ENCODE data around the gene OR10A5.

OR10A5 gene

GRCh38 chr11:6824136-6824823, 21.2 kb upstream of the OR10A5 start:
- POLR2A ChIA-PET: no interaction called here
- 94% methylated on average over 2 of the region's 5 CpGs for WGBS (ENCODE audit: insufficient coverage)
- no peaks in the 10 kb centered on the region for H3K4me1 ChIP-seq (ENCODE audit: control extremely low read depth in 1 of 4, control insufficient read depth in 4 of 4, insufficient read depth in 4 of 4, low read length in 3 of 4)
- H3K36me3 ChIP-seq (ENCODE audit: control insufficient read depth in 4 of 4, insufficient read depth in 4 of 4, low read length in 3 of 4): no peaks in the 10 kb centered on the region
- H3K9me3 ChIP-seq (ENCODE audit: control extremely low read depth in 1 of 5, control insufficient read depth in 4 of 5, insufficient read depth in 2 of 5, low read depth in 1 of 5, low read length in 4 of 5): peaks cover 0 to 5% (median under 1%) of the 10 kb centered on the region in 5 experiments
- DNase-seq: no peak
- H3K27ac ChIP-seq (ENCODE audit: insufficient read depth in 1 of 2, low read depth in 1 of 2, low read length in 2 of 2, poor library complexity in 1 of 2, severe bottlenecking in 2 of 2): no peak overlapping the region
- H3K4me3 ChIP-seq (ENCODE audit: control insufficient read depth in 1 of 7, extremely low read depth in 1 of 7, insufficient read depth in 4 of 7, low read depth in 2 of 7, low read length in 6 of 7): no peak overlapping the region
- CTCF ChIA-PET: interaction anchor here (1.5 to 1.9 kb wide), 2 partner anchors 10 to 12 kb away, joined by 5 to 6 read pairs; no protein-coding TSS in a partner anchor
- peaks cover 0 to 2% (median 0%) of the 10 kb centered on the region in 5 experiments for H3K27me3 ChIP-seq (replicated peaks in 2 of 5; ENCODE audit: control insufficient read depth in 4 of 5, insufficient read depth in 5 of 5, low read length in 4 of 5)

GRCh38 chr11:6825231-6825744, 20.2 kb upstream of the OR10A5 start:
- DNase-seq: no peak
- peaks cover 0 to 2% (median 0%) of the 10 kb centered on the region in 5 experiments for H3K27me3 ChIP-seq (replicated peaks in 2 of 5; ENCODE audit: control insufficient read depth in 4 of 5, insufficient read depth in 5 of 5, low read length in 4 of 5)
- POLR2A ChIA-PET: no interaction called here
- H3K9me3 ChIP-seq (ENCODE audit: control extremely low read depth in 1 of 5, control insufficient read depth in 4 of 5, insufficient read depth in 2 of 5, low read depth in 1 of 5, low read length in 4 of 5): peaks cover 0 to 2% (median 0%) of the 10 kb centered on the region in 5 experiments
- 100% methylated on average over 6 of the region's 7 CpGs for WGBS (ENCODE audit: insufficient coverage)
- H3K4me1 ChIP-seq (ENCODE audit: control extremely low read depth in 1 of 4, control insufficient read depth in 4 of 4, insufficient read depth in 4 of 4, low read length in 3 of 4): no peaks in the 10 kb centered on the region
- no peaks in the 10 kb centered on the region for H3K36me3 ChIP-seq (ENCODE audit: control insufficient read depth in 4 of 4, insufficient read depth in 4 of 4, low read length in 3 of 4)
- no peak overlapping the region for H3K4me3 ChIP-seq (ENCODE audit: control insufficient read depth in 1 of 7, extremely low read depth in 1 of 7, insufficient read depth in 4 of 7, low read depth in 2 of 7, low read length in 6 of 7)
- no peak overlapping the region for H3K27ac ChIP-seq (ENCODE audit: insufficient read depth in 1 of 2, low read depth in 1 of 2, low read length in 2 of 2, poor library complexity in 1 of 2, severe bottlenecking in 2 of 2)
- CTCF ChIA-PET: interaction anchor here (1.5 to 1.9 kb wide), 2 partner anchors 9 to 13 kb away, joined by 5 to 6 read pairs; no protein-coding TSS in a partner anchor

- 100% methylated on average over 1 of the region's 1 CpG for WGBS (ENCODE audit: insufficient coverage)
- ChIA-PET POLR2A (no interaction called here), CTCF (no interaction called here)
- Histone ChIP-seq H3K27ac (ENCODE audit: insufficient read depth in 1 of 2, low read depth in 1 of 2, low read length in 2 of 2, poor library complexity in 1 of 2, severe bottlenecking in 2 of 2) (no peak overlapping the region), H3K4me1 (ENCODE audit: control extremely low read depth in 1 of 4, control insufficient read depth in 4 of 4, insufficient read depth in 4 of 4, low read length in 3 of 4) (no peaks in the 10 kb centered on the region), H3K9me3 (ENCODE audit: control extremely low read depth in 1 of 5, control insufficient read depth in 4 of 5, insufficient read depth in 2 of 5, low read depth in 1 of 5, low read length in 4 of 5) (no peaks in the 10 kb centered on the region), H3K4me3 (ENCODE audit: control insufficient read depth in 1 of 7, extremely low read depth in 1 of 7, insufficient read depth in 4 of 7, low read depth in 2 of 7, low read length in 6 of 7) (no peak overlapping the region), H3K27me3 (replicated peaks in 2 of 5; ENCODE audit: control insufficient read depth in 4 of 5, insufficient read depth in 5 of 5, low read length in 4 of 5) (no peaks in the 10 kb centered on the region), H3K36me3 (ENCODE audit: control insufficient read depth in 4 of 4, insufficient read depth in 4 of 4, low read length in 3 of 4) (no peaks in the 10 kb centered on the region)
- DNase-seq: no peak
These were observed 17.4 kb upstream of the OR10A5 start for GRCh38 chr11:6828103-6828502.

GRCh38 chr11:6833356-6833755, 12.1 kb upstream of the OR10A5 start:
- ChIA-PET POLR2A (no interaction called here), CTCF (interaction anchor here (0.9 to 1.5 kb wide), 3 partner anchors 9 to 27 kb away, joined by 3 to 5 read pairs (median 3); no protein-coding TSS in a partner anchor)
- WGBS (ENCODE audit: insufficient coverage): 100% methylated on average over 3 of the region's 6 CpGs
- DNase-seq: no peak
- Histone ChIP-seq H3K27ac (ENCODE audit: insufficient read depth in 1 of 2, low read depth in 1 of 2, low read length in 2 of 2, poor library complexity in 1 of 2, severe bottlenecking in 2 of 2) (no peak overlapping the region), H3K27me3 (replicated peaks in 2 of 5; ENCODE audit: control insufficient read depth in 4 of 5, insufficient read depth in 5 of 5, low read length in 4 of 5) (no peaks in the 10 kb centered on the region), H3K4me1 (ENCODE audit: control extremely low read depth in 1 of 4, control insufficient read depth in 4 of 4, insufficient read depth in 4 of 4, low read length in 3 of 4) (no peaks in the 10 kb centered on the region), H3K4me3 (ENCODE audit: control insufficient read depth in 1 of 7, extremely low read depth in 1 of 7, insufficient read depth in 4 of 7, low read depth in 2 of 7, low read length in 6 of 7) (no peak overlapping the region), H3K9me3 (ENCODE audit: control extremely low read depth in 1 of 5, control insufficient read depth in 4 of 5, insufficient read depth in 2 of 5, low read depth in 1 of 5, low read length in 4 of 5) (no peaks in the 10 kb centered on the region), H3K36me3 (ENCODE audit: control insufficient read depth in 4 of 4, insufficient read depth in 4 of 4, low read length in 3 of 4) (no peaks in the 10 kb centered on the region)

- H3K4me1 ChIP-seq (ENCODE audit: control extremely low read depth in 1 of 4, control insufficient read depth in 4 of 4, insufficient read depth in 4 of 4, low read length in 3 of 4): no peaks in the 10 kb centered on the region
- no peaks in the 10 kb centered on the region for H3K9me3 ChIP-seq (ENCODE audit: control extremely low read depth in 1 of 5, control insufficient read depth in 4 of 5, insufficient read depth in 2 of 5, low read depth in 1 of 5, low read length in 4 of 5)
- ChIA-PET POLR2A (interaction anchor here (0.6 kb wide), 1 partner anchor 621 kb away, joined by 3 read pairs; no protein-coding TSS in a partner anchor), CTCF (interaction anchor here (0.9 to 1.5 kb wide), 3 partner anchors 10 to 28 kb away, joined by 3 to 5 read pairs (median 3); no protein-coding TSS in a partner anchor)
- H3K4me3 ChIP-seq (ENCODE audit: control insufficient read depth in 1 of 7, extremely low read depth in 1 of 7, insufficient read depth in 4 of 7, low read depth in 2 of 7, low read length in 6 of 7): no peak overlapping the region
- no peaks in the 10 kb centered on the region for H3K36me3 ChIP-seq (ENCODE audit: control insufficient read depth in 4 of 4, insufficient read depth in 4 of 4, low read length in 3 of 4)
- H3K27ac ChIP-seq (ENCODE audit: insufficient read depth in 1 of 2, low read depth in 1 of 2, low read length in 2 of 2, poor library complexity in 1 of 2, severe bottlenecking in 2 of 2): no peak overlapping the region
- no peaks in the 10 kb centered on the region for H3K27me3 ChIP-seq (replicated peaks in 2 of 5; ENCODE audit: control insufficient read depth in 4 of 5, insufficient read depth in 5 of 5, low read length in 4 of 5)
- no CpG with 5 or more reads among the region's 1 CpG for WGBS (ENCODE audit: insufficient coverage)
- no peak for DNase-seq
These were observed 11.5 kb upstream of the OR10A5 start for GRCh38 chr11:6834021-6834420.

GRCh38 chr11:6841694-6842093, 3.8 kb upstream of the OR10A5 start:
- H3K27ac ChIP-seq (ENCODE audit: insufficient read depth in 1 of 2, low read depth in 1 of 2, low read length in 2 of 2, poor library complexity in 1 of 2, severe bottlenecking in 2 of 2): no peak overlapping the region

GRCh38 chr11:6843670-6844069, 1.8 kb upstream of the OR10A5 start:
- no peak overlapping the region for H3K4me3 ChIP-seq (ENCODE audit: control insufficient read depth in 1 of 7, extremely low read depth in 1 of 7, insufficient read depth in 4 of 7, low read depth in 2 of 7, low read length in 6 of 7)
- CTCF ChIA-PET: no interaction called here
- WGBS (ENCODE audit: insufficient coverage): 97% methylated on average over 2 of the region's 2 CpGs

More at GRCh38 chr11:6841694-6842093, 3.8 kb upstream of the OR10A5 start:
- POLR2A ChIA-PET: no interaction called here
- Histone ChIP-seq H3K4me1 (ENCODE audit: control extremely low read depth in 1 of 4, control insufficient read depth in 4 of 4, insufficient read depth in 4 of 4, low read length in 3 of 4) (no peaks in the 10 kb centered on the region), H3K27me3 (replicated peaks in 2 of 5; ENCODE audit: control insufficient read depth in 4 of 5, insufficient read depth in 5 of 5, low read length in 4 of 5) (no peaks in the 10 kb centered on the region), H3K9me3 (ENCODE audit: control extremely low read depth in 1 of 5, control insufficient read depth in 4 of 5, insufficient read depth in 2 of 5, low read depth in 1 of 5, low read length in 4 of 5) (peaks cover 0 to 4% (median 0%) of the 10 kb centered on the region in 5 experiments), H3K36me3 (ENCODE audit: control insufficient read depth in 4 of 4, insufficient read depth in 4 of 4, low read length in 3 of 4) (no peaks in the 10 kb centered on the region), H3K4me3 (ENCODE audit: control insufficient read depth in 1 of 7, extremely low read depth in 1 of 7, insufficient read depth in 4 of 7, low read depth in 2 of 7, low read length in 6 of 7) (no peak overlapping the region)
- CTCF ChIA-PET: no interaction called here
- DNase-seq: no peak

More at GRCh38 chr11:6843670-6844069, 1.8 kb upstream of the OR10A5 start:
- Histone ChIP-seq H3K4me1 (ENCODE audit: control extremely low read depth in 1 of 4, control insufficient read depth in 4 of 4, insufficient read depth in 4 of 4, low read length in 3 of 4) (no peaks in the 10 kb centered on the region), H3K27me3 (replicated peaks in 2 of 5; ENCODE audit: control insufficient read depth in 4 of 5, insufficient read depth in 5 of 5, low read length in 4 of 5) (no peaks in the 10 kb centered on the region), H3K36me3 (ENCODE audit: control insufficient read depth in 4 of 4, insufficient read depth in 4 of 4, low read length in 3 of 4) (no peaks in the 10 kb centered on the region), H3K27ac (ENCODE audit: insufficient read depth in 1 of 2, low read depth in 1 of 2, low read length in 2 of 2, poor library complexity in 1 of 2, severe bottlenecking in 2 of 2) (no peak overlapping the region), H3K9me3 (ENCODE audit: control extremely low read depth in 1 of 5, control insufficient read depth in 4 of 5, insufficient read depth in 2 of 5, low read depth in 1 of 5, low read length in 4 of 5) (peaks cover 0 to 8% (median 0%) of the 10 kb centered on the region in 5 experiments)
- DNase-seq: no peak
- POLR2A ChIA-PET: no interaction called here
